Astrocyte of the spinal cord (primary cell): ENCODE results near the gene PTK6.
A peak's percentile ranks its signal among the peaks of the same experiment; 100 is the strongest.

Experiments used
- DNase-seq: peaks from one replicate; pipeline ENCODE4 v3.0.0; 2011; ENCODE audit warnings: low read depth, low spot score
- H3K4me3 ChIP-seq: 2 replicates; pipeline ENCODE4 v1.5.1; 2011; ENCODE audit warnings: low read depth, mild to moderate bottlenecking, low read length, moderate library complexity
- in situ Hi-C: cut with HindIII; loops from 2 replicates; pipeline ENCODE4 v1.10.0; 2017; ENCODE audit warnings: low sequenced_read_pairs
- TF ChIP-seq, protein P1 (sequence below): IDR thresholded peaks from 2 replicates; pipeline ENCODE4 v1.5.1; 2012; ENCODE audit warnings: low read depth, mild to moderate bottlenecking, low read length, inconsistent platforms

PTK6 gene

DNA sequence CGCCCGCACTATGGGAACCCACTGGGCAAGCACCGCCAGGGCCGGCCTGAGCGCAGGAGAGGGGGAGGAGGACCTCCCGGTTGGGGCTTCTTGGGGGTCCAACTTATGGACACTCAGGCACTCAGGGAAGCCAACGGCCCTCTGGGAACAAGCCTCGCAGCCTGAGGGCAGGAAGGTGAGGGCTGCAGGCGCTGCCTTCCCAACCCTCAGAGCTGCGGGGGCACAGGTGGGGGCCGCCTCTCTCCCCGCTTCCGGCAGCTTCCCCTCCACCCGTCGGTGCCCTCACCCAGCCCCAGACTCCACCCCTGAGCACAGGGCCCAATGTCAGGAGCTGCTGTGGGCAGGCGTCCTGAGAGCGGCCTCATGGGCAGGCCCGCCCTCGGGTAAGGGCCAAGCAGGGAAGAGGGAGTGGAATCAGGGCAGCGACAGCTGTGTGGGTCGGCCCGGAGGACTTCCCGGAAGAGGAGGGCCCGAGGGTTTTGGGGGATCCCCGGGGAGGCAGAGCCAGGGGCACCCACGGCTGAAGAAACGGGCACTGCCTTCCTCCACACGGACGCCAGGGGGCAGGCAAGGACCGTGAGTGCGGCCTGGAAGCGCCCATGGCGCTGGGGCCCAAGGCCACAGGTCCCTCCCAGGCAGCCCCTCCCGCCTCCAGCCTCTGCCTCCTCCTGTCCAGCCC is 488 bp upstream of the PTK6 start:
- peak overlapping the region; percentile 21 for H3K4me3 ChIP-seq
- TF ChIP-seq, protein P1, sequence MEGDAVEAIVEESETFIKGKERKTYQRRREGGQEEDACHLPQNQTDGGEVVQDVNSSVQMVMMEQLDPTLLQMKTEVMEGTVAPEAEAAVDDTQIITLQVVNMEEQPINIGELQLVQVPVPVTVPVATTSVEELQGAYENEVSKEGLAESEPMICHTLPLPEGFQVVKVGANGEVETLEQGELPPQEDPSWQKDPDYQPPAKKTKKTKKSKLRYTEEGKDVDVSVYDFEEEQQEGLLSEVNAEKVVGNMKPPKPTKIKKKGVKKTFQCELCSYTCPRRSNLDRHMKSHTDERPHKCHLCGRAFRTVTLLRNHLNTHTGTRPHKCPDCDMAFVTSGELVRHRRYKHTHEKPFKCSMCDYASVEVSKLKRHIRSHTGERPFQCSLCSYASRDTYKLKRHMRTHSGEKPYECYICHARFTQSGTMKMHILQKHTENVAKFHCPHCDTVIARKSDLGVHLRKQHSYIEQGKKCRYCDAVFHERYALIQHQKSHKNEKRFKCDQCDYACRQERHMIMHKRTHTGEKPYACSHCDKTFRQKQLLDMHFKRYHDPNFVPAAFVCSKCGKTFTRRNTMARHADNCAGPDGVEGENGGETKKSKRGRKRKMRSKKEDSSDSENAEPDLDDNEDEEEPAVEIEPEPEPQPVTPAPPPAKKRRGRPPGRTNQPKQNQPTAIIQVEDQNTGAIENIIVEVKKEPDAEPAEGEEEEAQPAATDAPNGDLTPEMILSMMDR = peak; percentile 95
- DNase-seq = peak; percentile 80
- in situ Hi-C loops = no loop called here

DNA sequence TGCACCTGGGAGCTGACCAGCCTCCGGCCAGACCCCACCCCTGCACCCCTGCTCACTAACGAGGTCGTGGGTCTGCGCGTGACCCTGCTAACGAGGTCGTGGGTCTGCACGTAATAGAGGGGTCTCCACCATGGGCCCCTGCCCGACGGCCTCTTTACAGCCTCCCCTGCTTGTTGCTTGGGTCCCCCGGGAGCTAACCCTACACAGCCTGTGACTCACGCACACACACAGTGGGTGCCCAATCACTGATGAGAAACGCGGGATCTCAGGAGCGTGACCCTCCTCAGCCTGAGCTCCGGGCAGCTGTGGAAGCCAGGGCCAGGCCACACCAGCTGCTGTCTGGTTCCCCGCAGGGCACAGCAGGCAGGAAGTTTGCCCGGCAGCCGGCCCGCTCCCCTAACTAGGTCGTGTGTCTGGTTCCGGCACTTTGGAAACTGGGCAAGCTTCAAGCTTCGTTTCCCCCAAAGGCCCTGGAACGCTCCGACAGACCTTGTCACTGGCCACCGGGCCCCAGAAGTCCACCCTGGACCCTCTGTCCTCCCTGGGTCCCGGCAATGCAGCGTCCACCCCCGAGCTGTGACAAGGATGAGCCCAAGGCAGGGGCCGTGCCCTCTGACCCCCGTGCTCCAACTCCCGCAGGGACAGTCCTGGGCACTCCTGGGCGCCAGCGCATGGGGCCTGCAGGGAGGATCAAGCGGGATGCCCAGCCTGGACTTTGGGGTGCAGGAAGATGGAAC is 767 bp downstream of the PTK6 start:
- no peak overlapping the region for H3K4me3 ChIP-seq
- DNase-seq = peak; percentile 37
- in situ Hi-C loops = no loop called here

DNA sequence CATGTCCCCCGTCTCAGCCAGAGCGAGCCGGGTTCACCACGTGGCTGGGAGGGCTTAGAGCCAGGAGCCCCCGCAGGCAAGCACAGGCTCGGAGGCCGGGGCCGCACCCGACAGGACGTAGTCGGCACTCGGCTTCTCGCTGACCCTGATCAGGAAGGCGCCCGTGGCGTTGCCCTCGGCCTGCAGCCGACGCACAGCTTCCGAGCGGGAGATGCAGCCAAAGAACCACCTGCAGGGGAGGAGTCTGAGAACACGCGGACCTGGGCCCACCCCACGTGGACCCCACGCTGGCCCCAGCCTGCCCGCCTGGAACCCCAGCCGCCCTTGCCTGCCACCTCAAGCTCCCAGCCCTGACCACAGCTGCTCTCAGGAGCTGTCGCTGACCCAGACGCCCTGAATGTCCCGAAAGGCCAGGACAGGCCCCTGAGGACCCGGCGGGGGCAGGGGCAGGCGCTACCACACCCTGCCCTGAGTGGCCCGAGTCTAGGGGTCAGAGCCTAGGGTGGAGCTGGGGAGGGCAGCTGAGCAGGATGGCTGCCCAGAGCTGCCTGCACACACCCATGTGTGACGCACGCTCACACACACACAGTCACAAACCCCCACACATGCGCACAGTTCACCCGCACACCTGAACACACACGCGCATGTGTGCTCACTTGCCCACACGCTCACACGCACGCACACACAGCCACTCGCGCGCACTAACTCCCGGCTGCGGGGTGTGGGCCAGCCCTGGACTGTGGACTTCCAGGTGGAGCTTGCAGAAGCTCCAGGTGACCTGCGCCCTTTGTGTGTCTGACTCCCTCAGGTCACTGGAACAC is 2.1 kb downstream of the PTK6 start:
- no peak for DNase-seq
- TF ChIP-seq, protein P1 = no peak
- H3K4me3 ChIP-seq = no peak overlapping the region
- in situ Hi-C loops = no loop called here

More for the DNA sequence above, 767 bp downstream of the PTK6 start:
- TF ChIP-seq, protein P1 = no peak

DNA sequence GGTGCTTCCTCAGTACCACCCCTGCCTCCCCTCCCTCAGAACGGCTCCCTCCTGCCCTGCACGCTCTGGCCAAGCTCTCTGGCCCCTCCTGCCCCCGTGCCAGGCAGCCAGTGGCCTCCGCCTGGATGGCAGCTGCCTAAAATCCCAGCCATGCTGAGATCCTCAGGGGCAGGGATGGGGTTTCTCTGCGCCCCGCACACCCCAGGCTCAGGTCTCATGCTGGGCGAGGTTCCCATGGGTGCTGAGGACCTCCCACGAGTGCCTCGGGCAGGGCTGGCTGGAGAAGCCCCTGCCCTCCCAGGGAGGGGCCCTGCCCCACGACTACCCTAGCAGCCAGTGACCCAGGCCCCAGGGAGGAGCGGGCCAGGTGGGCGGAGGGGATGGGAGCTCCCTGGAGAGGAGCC is 2.7 kb downstream of the PTK6 start:
- H3K4me3 ChIP-seq = no peak overlapping the region
- TF ChIP-seq, protein P1 = no peak
- in situ Hi-C loops = no loop called here
- DNase-seq = no peak

DNA sequence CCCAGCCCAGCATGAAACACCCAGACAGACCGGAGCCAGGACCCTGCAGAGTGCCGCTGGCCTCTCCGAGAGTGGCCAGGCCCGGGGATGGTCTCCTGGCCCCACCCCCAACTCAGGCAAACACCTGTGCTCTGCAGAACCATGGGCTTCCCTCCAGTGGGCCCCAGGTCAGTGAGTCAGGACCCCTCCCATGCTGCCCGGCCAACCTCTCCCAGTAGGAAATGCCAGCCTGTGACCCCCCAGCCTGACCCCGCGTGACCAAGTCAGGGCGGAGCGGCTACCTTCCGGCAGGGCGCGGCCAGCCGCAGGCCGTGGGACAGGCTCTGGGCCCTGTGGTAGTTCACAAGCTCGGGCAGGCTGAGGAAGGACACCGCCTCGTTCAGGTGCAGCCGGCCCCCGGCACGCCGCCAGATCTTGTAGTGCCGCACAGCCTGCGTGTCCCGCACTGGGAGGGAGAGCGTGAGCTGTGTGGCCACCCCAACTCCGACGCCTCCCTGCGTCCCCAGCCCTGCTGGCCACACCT is 3.2 kb downstream of the PTK6 start:
- in situ Hi-C loops = no loop called here
- no peak overlapping the region for H3K4me3 ChIP-seq
- TF ChIP-seq, protein P1 = no peak
- no peak for DNase-seq

DNA sequence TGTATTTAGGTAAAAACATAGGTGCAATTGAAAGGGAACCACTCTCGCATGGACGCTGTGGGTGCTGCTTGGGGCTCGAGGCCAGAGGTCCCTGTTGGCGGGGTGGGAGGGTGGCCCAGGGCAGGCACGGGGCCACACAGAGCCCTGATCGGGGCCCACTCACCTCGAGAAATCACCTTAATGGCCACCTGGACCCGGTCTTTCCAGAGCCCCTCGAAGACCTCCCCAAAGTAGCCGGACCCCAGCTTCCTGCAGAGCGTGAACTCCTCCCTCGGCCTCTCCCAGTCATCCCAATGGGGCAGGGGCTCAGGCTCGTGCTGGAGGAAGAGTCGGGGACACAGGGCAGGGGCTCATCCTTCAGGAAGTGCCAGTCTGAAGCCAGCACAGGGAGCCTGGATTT is 3.8 kb downstream of the PTK6 start:
- TF ChIP-seq, protein P1 = no peak
- no peak for DNase-seq
- H3K4me3 ChIP-seq = no peak overlapping the region
- in situ Hi-C loops = no loop called here
